H1 (cell line): ENCODE results near the gene CPEB1. TPM values are rescaled to one million over a fixed set of nuclear protein-coding genes. Genes with fewer than 3 reads are reported as not detected.

ENCODE experiments used
- CTCF ChIA-PET: fragments of 300-600 bp; sonication (Branson Sonifier 250); formaldehyde crosslinking; loops from one replicate; lab custom pipeline; 2021; ENCODE audit not compliant: partially characterized antibody; lab: Charles Lee
- POLR2A ChIA-PET: fragments of 300-600 bp; sonication (Branson Sonifier 250); formaldehyde crosslinking; loops from one replicate; lab custom pipeline; 2021; ENCODE audit warnings: inconsistent platforms; ENCODE audit not compliant: partially characterized antibody; lab: Charles Lee
- DNase-seq, 2 experiments: peaks; one replicate each; pipeline versions ENCODE4 v3.0.0 to v3.0.0-alpha.2; 2010 to 2022; ENCODE audit warnings: low spot score in 2 of 2, low read depth in 1 of 2, mixed read lengths in 1 of 2
- FAIRE-seq: peaks from 2 replicates; lab custom pipeline; 2011; peaks lifted over from hg19 to GRCh38; lab: Jason Lieb, UNC
- H2AFZ ChIP-seq: 2 replicates; pipeline ENCODE4 v1.8.1; 2012; ENCODE audit warnings: low read length, inconsistent platforms
- H2AK5ac ChIP-seq: 2 replicates; pipeline ENCODE4 v1.6.1; 2013; ENCODE audit warnings: low read depth, low read length
- H2BK120ac ChIP-seq: replicated peaks from 2 replicates; pipeline ENCODE3; 2013; ENCODE audit warnings: low read depth, low read length, inconsistent platforms
- H2BK12ac ChIP-seq: 2 replicates; pipeline ENCODE4 v1.6.1; 2013; ENCODE audit warnings: low read depth, low read length
- H2BK15ac ChIP-seq: 2 replicates; pipeline ENCODE4 v1.6.1; 2013; ENCODE audit warnings: low read length
- H2BK20ac ChIP-seq: 2 replicates; pipeline ENCODE4 v1.6.1; 2013; ENCODE audit warnings: low read length
- H2BK5ac ChIP-seq: 2 replicates; pipeline ENCODE4 v1.6.1; 2013; ENCODE audit warnings: low read depth, low read length
- H3K14ac ChIP-seq: 2 replicates; pipeline ENCODE4 v1.6.1; 2013; ENCODE audit warnings: inconsistent platforms; ENCODE audit not compliant: insufficient read length
- H3K18ac ChIP-seq: 2 replicates; pipeline ENCODE4 v1.6.1; 2013; ENCODE audit warnings: low read length; ENCODE audit errors: extremely low read depth
- H3K23ac ChIP-seq: 2 replicates; pipeline ENCODE4 v1.6.1; 2013; ENCODE audit warnings: inconsistent platforms; ENCODE audit not compliant: insufficient read length
- H3K23me2 ChIP-seq: 2 replicates; pipeline ENCODE4 v1.6.1; 2013; ENCODE audit warnings: low read depth, low read length
- H3K27ac ChIP-seq: 2 replicates; pipeline ENCODE4 v1.6.1; 2011; ENCODE audit warnings: low read depth, low read length, inconsistent platforms
- H3K27me3 ChIP-seq, 4 experiments: replicated peaks in 1 of 4; 1 replicate in 1 of 4; 2 replicates in 3 of 4; pipeline versions ENCODE4 v1.6.1 to v1.8.1; 2011 to 2013; ENCODE audit warnings: low read length in 3 of 4, mild to moderate bottlenecking in 3 of 4, inconsistent platforms in 2 of 4, mixed read lengths in 2 of 4, moderate library complexity in 1 of 4; ENCODE audit not compliant: control insufficient read depth in 3 of 4, insufficient read depth in 3 of 4; ENCODE audit errors: extremely low read depth in 1 of 4
- H3K36me3 ChIP-seq, 4 experiments: 2 replicates each; pipeline versions ENCODE4 v1.6.1 to v1.8.1; 2011 to 2013; ENCODE audit warnings: mild to moderate bottlenecking in 4 of 4, low read length in 3 of 4, moderate library complexity in 2 of 4, control low read depth in 1 of 4, inconsistent platforms in 1 of 4; ENCODE audit not compliant: insufficient read depth in 4 of 4, control insufficient read depth in 2 of 4
- H3K4ac ChIP-seq: replicated peaks from 2 replicates; pipeline ENCODE3; 2013; ENCODE audit warnings: low read length, low read depth, mixed read lengths, inconsistent platforms; ENCODE audit not compliant: insufficient read length
- H3K4me1 ChIP-seq, 4 experiments: replicated peaks in 1 of 4; 1 replicate in 1 of 4; 2 replicates in 3 of 4; pipeline versions ENCODE4 v1.6.1 to v1.8.1; 2011 to 2013; ENCODE audit warnings: low read length in 3 of 4, inconsistent platforms in 2 of 4, mixed read lengths in 1 of 4; ENCODE audit not compliant: insufficient read depth in 4 of 4, control insufficient read depth in 3 of 4
- H3K4me2 ChIP-seq, 2 experiments: 2 replicates each; pipeline versions ENCODE4 v1.6.1 to v1.8.1; 2011 to 2013; ENCODE audit warnings: low read depth in 2 of 2, low read length in 2 of 2, control low read depth in 1 of 2, inconsistent platforms in 1 of 2, mild to moderate bottlenecking in 1 of 2; ENCODE audit not compliant: insufficient read depth in 1 of 2
- H3K4me3 ChIP-seq, 4 experiments: fragments of 200-600, 300-600 bp in 1 of 4; sonication (generic), shearing (Covaris generic), sonication (Bioruptor Twin) in 1 of 4; 2 replicates each; pipeline versions ENCODE4 v1.5.1 to v1.8.1; 2011 to 2016; ENCODE audit warnings: low read length in 4 of 4, low read depth in 3 of 4, control low read depth in 2 of 4, inconsistent platforms in 2 of 4, mild to moderate bottlenecking in 2 of 4, mixed read lengths in 1 of 4, moderate library complexity in 1 of 4; ENCODE audit not compliant: insufficient read depth in 2 of 4; ENCODE audit errors: extremely low read depth in 1 of 4
- H3K56ac ChIP-seq: replicated peaks from 2 replicates; pipeline ENCODE3; 2013; ENCODE audit warnings: low read depth, mild to moderate bottlenecking, mixed read lengths, low read length, inconsistent platforms; ENCODE audit not compliant: insufficient read length
- H3K79me1 ChIP-seq: 2 replicates; pipeline ENCODE4 v1.6.1; 2013; ENCODE audit warnings: low read depth, low read length, control low read depth
- H3K79me2 ChIP-seq, 2 experiments: 2 replicates each; pipeline versions ENCODE4 v1.6.1 to v1.8.1; 2012 to 2013; ENCODE audit warnings: low read length in 2 of 2, mild to moderate bottlenecking in 2 of 2, inconsistent platforms in 1 of 2; ENCODE audit not compliant: insufficient read depth in 2 of 2, control insufficient read depth in 1 of 2
- H3K9ac ChIP-seq, 4 experiments: replicated peaks in 1 of 4; 1 replicate in 1 of 4; 2 replicates in 3 of 4; pipeline versions ENCODE4 v1.6.1 to v1.8.1; 2011 to 2013; ENCODE audit warnings: low read depth in 3 of 4, low read length in 3 of 4, control low read depth in 2 of 4, mild to moderate bottlenecking in 2 of 4, moderate library complexity in 2 of 4, inconsistent platforms in 1 of 4; ENCODE audit errors: extremely low read depth in 1 of 4
- H3K9me3 ChIP-seq, 2 experiments: 2 replicates each; pipeline versions ENCODE4 v1.6.1 to v1.8.1; 2012 to 2013; ENCODE audit warnings: mild to moderate bottlenecking in 2 of 2, moderate library complexity in 2 of 2, control low read depth in 1 of 2, inconsistent platforms in 1 of 2, low read depth in 1 of 2, low read length in 1 of 2, mixed read lengths in 1 of 2; ENCODE audit not compliant: insufficient read depth in 2 of 2
- H4K20me1 ChIP-seq, 2 experiments: replicated peaks in 1 of 2; 2 replicates each; pipeline versions ENCODE3 to v1.8.1; 2011 to 2013; ENCODE audit warnings: inconsistent platforms in 2 of 2, low read length in 2 of 2, mild to moderate bottlenecking in 1 of 2; ENCODE audit not compliant: insufficient read depth in 2 of 2, control insufficient read depth in 1 of 2
- H4K5ac ChIP-seq: 2 replicates; pipeline ENCODE4 v1.6.1; 2013; ENCODE audit warnings: low read length, low read depth, mixed read lengths, inconsistent platforms; ENCODE audit not compliant: insufficient read length
- H4K8ac ChIP-seq: 2 replicates; pipeline ENCODE4 v1.8.0; 2013; ENCODE audit warnings: mild to moderate bottlenecking, moderate library complexity, low read length, inconsistent platforms; ENCODE audit not compliant: insufficient read depth; ENCODE audit errors: extremely low read depth
- H4K91ac ChIP-seq: replicated peaks from 2 replicates; pipeline ENCODE3; 2013; ENCODE audit warnings: low read length, mixed read lengths, inconsistent platforms; ENCODE audit not compliant: insufficient read length
- BACH1 ChIP-seq: IDR thresholded peaks from 2 replicates; pipeline ENCODE4 v1.6.1; 2012; ENCODE audit warnings: low read length, improper control_type of control experiment
- GABPA ChIP-seq: IDR thresholded peaks from 2 replicates; pipeline ENCODE4 v1.6.1; 2011; ENCODE audit warnings: mild to moderate bottlenecking, low read length, moderate library complexity, borderline replicate concordance; ENCODE audit not compliant: insufficient read depth
- RNF2 ChIP-seq: fragments of 200-900, 300-1000 bp; sonication (generic); IDR thresholded peaks from 2 replicates; pipeline ENCODE4 v1.7.1; 2016; ENCODE audit warnings: borderline replicate concordance, low read depth, mild to moderate bottlenecking, antibody characterized with exemption, low read length; ENCODE audit not compliant: poor library complexity, severe bottlenecking; ENCODE audit errors: missing control alignments
- ZNF274 ChIP-seq: IDR thresholded peaks from 2 replicates; pipeline ENCODE4 v1.7.0; 2012; ENCODE audit warnings: low read length, borderline replicate concordance; ENCODE audit errors: extremely low read depth
- WGBS, 2 experiments: shearing (Covaris generic) in 1 of 2; methylation state at CpG; one replicate each; pipeline versions ENCODE4 v1.1.6 to v1.1.7; 2013 to 2015; ENCODE audit warnings: low lambda C conversion rate in 2 of 2, mixed read lengths in 2 of 2, inconsistent platforms in 1 of 2, low coverage in 1 of 2, missing lambda C conversion rate in 1 of 2; ENCODE audit not compliant: insufficient replicate concordance in 2 of 2, insufficient coverage in 1 of 2, insufficient read length in 1 of 2; ENCODE audit errors: extremely low coverage in 1 of 2, missing lambda C conversion rate in 1 of 2; 5-methylcytosine and 5-hydroxymethylcytosine counted together
- long read RNA-seq, 2 experiments: library from RNA in 1 of 2; library from capped mRNA in 1 of 2; stranded (forward); transcript quantifications; one replicate each; pipeline ENCODE4 v2.0.0, GENCODE V29; 2021; ENCODE audit warnings: inconsistent platforms in 1 of 2
- polyA minus RNA-seq, 3 experiments: library from RNA; depleted of rRNA, polyadenylated mRNA; stranded (reverse); fragments of >200 nt; gene quantifications; 1 replicate in 2 of 3; 2 replicates in 1 of 3; pipeline ENCODE4 v1.2.3, GENCODE V29; 2011
- polyA plus RNA-seq, 7 experiments: library from polyadenylated mRNA; depleted of rRNA in 3 of 7; stranded (reverse) in 5 of 7; unstranded in 2 of 7; fragments of >200 nt in 5 of 7; fragments of 200-250 nt in 2 of 7; gene quantifications; 1 replicate in 5 of 7; 2 replicates in 1 of 7; 4 replicates in 1 of 7; pipeline versions ENCODE4 v1.2.1 to v1.2.3, GENCODE V29; 2011 to 2013; ENCODE audit warnings: missing spikeins in 2 of 7, mixed read lengths in 2 of 7
- total RNA-seq: library from RNA; stranded (reverse); fragmentation: NEBNext Ultra II Directional; extraction: Animal tissue kit (Norgen Biotek cat#: 25700); gene quantifications from 2 replicates; pipeline ENCODE4 v1.2.1, GENCODE V29; 2021
- TF ChIP-seq, protein P1 (sequence below): IDR thresholded peaks from 2 replicates; pipeline ENCODE4 v1.6.1; 2012; ENCODE audit warnings: low read length, inconsistent platforms

CPEB1 gene
- total RNA-seq (4.0 and 4.5 TPM in 2 replicates), polyA plus RNA-seq (2011; rRNA removed) (4.4 and 5.4 TPM in 2 replicates), polyA minus RNA-seq (2011; rRNA and poly(A)+ RNA removed) (3.8 and 5.9 TPM in 2 replicates)
- polyA plus RNA-seq (2011; cell fraction: cytosol; rRNA removed) = 2.6 TPM
- 8.0 TPM for polyA plus RNA-seq (2011; cell fraction: nucleus; rRNA removed)
- 2.0 to 4.5 TPM (median 2.8 TPM) in 4 replicates for polyA plus RNA-seq (2012, experiment 1 of 2)
- 1.4 TPM for polyA plus RNA-seq (2012, experiment 2 of 2)
- polyA plus RNA-seq (2013, experiment 1 of 2) = 2.0 TPM
- 2.2 TPM for polyA plus RNA-seq (2013, experiment 2 of 2)
- polyA minus RNA-seq (2011; cell fraction: cytosol; rRNA and poly(A)+ RNA removed) = 1.8 TPM
- polyA minus RNA-seq (2011; cell fraction: nucleus; rRNA and poly(A)+ RNA removed) = 6.0 TPM
- long read RNA-seq, experiment 1 = 0 reads
- long read RNA-seq, experiment 2, partial matches to known transcripts = 0 of 2 reads
- long read RNA-seq, experiment 2, other reads (novel, unspliced or antisense) = 2 of 2 reads

DNA sequence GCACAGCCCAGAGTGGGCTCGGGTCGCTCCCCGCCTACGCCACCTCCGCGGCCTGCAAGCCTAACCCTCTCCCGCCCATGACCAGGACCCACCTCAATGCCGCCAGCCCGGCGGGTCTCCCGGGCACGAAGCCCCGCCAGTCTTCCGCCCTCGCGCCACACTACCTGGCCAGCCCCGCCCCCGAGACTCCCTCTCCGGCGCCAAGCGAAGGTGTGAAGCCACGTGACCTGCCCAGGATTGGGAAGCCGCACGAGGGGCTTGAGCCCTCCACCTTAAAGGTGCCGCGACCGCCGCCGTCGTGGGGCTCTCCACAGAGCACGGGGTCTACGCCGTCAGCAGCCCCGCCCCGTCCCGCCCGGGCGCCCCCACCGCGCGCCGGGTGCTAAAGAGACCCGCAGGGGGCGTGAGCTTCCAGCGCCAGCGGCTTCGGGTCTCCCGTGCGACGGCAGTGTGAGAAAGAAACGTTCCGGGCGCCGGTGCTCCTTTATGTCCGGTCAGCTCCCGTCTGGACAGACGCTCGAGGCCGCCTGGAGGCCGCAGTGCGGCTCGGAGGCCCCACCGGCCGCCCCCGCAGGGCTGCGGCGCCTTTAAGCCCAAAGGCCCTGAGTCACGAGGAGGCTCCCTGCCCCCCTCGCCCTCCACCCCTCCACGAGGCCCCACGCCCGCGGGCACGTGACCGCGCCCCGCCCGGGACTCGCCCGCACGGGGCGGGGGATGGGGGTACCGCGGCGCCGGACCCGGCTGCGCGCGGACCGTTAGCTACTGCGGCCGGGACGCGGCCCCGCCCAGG is at the start of gene CPEB1:
Gene CPEB1, minus strand, starts transcription at position 319 of the 790 bp plus-strand sequence. CDS start 18,904 bp downstream, outside the sequence.
- Histone ChIP-seq H2BK15ac (no peak within 1 kb of the TSS), H2BK20ac (no peak within 1 kb of the TSS), H4K5ac (no peak within 1 kb of the TSS), H3K4ac (no peak within 1 kb of the TSS), H3K23me2 (peaks cover 9% of the 10 kb centered on the region; the same call in 1 of the 2 replicates), H2AK5ac (no peak within 1 kb of the TSS), H3K23ac (no peak within 1 kb of the TSS), H3K56ac (no peak within 1 kb of the TSS), H2AFZ (no peak within 1 kb of the TSS), H2BK12ac (no peak within 1 kb of the TSS), H4K8ac (peak within 1 kb of the TSS; percentile 71), H3K18ac (no peak within 1 kb of the TSS; the same call in 1 of the 2 replicates), H4K20me1 (peaks cover 0 to 2% of the 10 kb centered on the region in 2 experiments), H3K4me1 (peaks cover 0 to 5% (median 3%) of the 10 kb centered on the region in 4 experiments; a peak in 4 of 7 replicates), H3K27ac (no peak within 1 kb of the TSS), H3K36me3 (peaks cover 0 to 6% (median 0%) of the 10 kb centered on the region in 4 experiments; a peak in 1 of 8 replicates), H3K14ac (no peak within 1 kb of the TSS), H3K9ac (no peak within 1 kb of the TSS), H2BK120ac (no peak within 1 kb of the TSS), H3K9me3 (peaks cover 0 to 7% of the 10 kb centered on the region in 2 experiments; a peak in 2 of 4 replicates), H3K4me2 (peak within 1 kb of the TSS; percentile 69 to 92), H2BK5ac (no peak within 1 kb of the TSS), H4K91ac (peak within 1 kb of the TSS; percentile 54), H3K4me3 (peak within 1 kb of the TSS; percentile 24 to 54 (median 36); a peak in 6 of 8 replicates), H3K27me3 (peaks cover 27 to 55% (median 50%) of the 10 kb centered on the region in 4 experiments), H3K79me2 (no peaks in the 10 kb centered on the region), H3K79me1 (no peaks in the 10 kb centered on the region)
- 25% methylated on average over 67 of the region's 96 CpGs; no CpG with 5 or more reads in 1 of the 2 experiments for WGBS, 2 experiments
- DNase-seq (peak in 1 of 2 experiments; percentile 74), FAIRE-seq (no peak)
- CTCF ChIA-PET = interaction anchor here (0.5 to 1.2 kb wide), 4 partner anchors 34 to 107 kb away, joined by 3 read pairs; partner anchors contain the start of gene RPS17
- POLR2A ChIA-PET = interaction anchor here (0.9 to 1.2 kb wide), 3 partner anchors 107 to 163 kb away, joined by 3 to 4 read pairs (median 3); partner anchors contain the start of genes RPS17 and WHAMM
- TF ChIP-seq RNF2 (peak; percentile 54), GABPA (no peak), BACH1 (no peak), ZNF274 (no peak)
- TF ChIP-seq, protein P1, sequence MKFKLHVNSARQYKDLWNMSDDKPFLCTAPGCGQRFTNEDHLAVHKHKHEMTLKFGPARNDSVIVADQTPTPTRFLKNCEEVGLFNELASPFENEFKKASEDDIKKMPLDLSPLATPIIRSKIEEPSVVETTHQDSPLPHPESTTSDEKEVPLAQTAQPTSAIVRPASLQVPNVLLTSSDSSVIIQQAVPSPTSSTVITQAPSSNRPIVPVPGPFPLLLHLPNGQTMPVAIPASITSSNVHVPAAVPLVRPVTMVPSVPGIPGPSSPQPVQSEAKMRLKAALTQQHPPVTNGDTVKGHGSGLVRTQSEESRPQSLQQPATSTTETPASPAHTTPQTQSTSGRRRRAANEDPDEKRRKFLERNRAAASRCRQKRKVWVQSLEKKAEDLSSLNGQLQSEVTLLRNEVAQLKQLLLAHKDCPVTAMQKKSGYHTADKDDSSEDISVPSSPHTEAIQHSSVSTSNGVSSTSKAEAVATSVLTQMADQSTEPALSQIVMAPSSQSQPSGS = no peak
